OCI-M2 (cell line): Measurements from ENCODE around the gene KMO.

ENCODE experiments used
- DNase-seq: peaks from one replicate; lab custom pipeline; 2025; ENCODE audit not compliant: unreplicated experiment; lab: John Stamatoyannopoulos, UW

The KMO gene

GRCh38 chr1:241532162-241532531 is at the start of gene KMO:
Gene KMO, plus strand, starts transcription at chr1:241532378. Its CDS starts 67 bp downstream, at chr1:241532445.
- DNase-seq = no peak

GRCh38 chr1:241482761-241483250 is 49.4 kb upstream of the KMO start:
- DNase-seq = no peak

GRCh38 chr1:241485145-241485544 is 47.0 kb upstream of the KMO start:
- DNase-seq = no peak

GRCh38 chr1:241485554-241485992 is 46.6 kb upstream of the KMO start:
- DNase-seq = peak; percentile 8

DNA sequence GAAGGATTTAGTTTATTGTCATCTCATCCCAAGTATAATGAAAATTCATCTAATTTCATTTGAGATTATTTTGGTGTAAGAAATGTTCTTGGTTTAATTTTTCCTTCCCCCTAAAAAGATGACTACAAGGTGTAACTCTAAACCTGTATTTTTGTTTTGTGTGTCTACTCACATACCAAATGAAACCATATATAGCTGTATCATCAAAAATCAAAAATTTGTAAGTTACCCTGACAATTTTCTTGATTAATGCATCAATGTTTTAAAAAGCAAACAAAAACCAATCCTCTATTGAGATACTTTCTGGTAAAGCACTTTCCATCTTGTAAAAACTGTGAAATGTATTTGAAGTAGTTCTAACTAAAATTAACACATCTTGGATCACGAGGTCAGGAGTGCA is 43.4 kb upstream of the KMO start:
- no peak for DNase-seq

- DNase-seq = no peak
Observed at GRCh38 chr1:241495741-241496140, 36.4 kb upstream of the KMO start.

DNA sequence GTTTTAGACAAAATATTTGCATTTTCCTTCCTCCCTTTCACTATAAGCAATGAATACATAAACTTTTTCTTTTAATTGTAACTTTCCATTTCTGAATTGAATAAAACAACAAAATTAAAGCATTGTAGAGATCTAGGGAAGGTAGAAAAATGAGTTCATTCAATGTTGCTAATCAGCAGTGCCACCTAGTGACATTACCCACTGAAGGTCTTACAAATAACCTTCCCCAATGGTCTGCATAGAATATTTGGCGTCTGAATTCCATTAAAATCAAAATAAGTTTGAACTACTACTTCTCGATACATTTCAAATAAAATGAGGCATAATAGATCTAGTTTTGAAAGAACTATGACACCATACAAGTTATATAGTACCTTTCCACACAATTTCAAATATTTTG is 32.3 kb upstream of the KMO start:
- DNase-seq = no peak

DNA sequence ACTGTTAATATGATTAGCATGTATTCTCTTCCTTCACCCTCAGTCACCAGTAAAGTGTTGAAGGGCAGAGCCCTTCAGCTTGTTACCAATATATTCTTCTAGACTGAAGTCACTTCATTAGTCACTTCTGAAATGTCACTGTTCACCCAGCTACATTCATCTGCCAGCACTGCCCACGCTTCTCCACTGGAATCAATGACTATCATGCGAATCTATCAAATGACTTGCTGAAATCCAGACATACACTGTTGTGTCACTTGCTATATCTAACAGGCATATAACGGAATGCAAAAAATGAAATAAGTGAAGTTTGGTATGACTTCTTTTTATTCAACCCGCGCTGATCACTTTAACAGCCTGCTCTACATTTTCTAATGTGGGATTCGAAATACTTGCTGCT is 28.7 kb upstream of the KMO start:
- no peak for DNase-seq

- DNase-seq = no peak
Observed at GRCh38 chr1:241507189-241507863, 24.9 kb upstream of the KMO start.

DNA sequence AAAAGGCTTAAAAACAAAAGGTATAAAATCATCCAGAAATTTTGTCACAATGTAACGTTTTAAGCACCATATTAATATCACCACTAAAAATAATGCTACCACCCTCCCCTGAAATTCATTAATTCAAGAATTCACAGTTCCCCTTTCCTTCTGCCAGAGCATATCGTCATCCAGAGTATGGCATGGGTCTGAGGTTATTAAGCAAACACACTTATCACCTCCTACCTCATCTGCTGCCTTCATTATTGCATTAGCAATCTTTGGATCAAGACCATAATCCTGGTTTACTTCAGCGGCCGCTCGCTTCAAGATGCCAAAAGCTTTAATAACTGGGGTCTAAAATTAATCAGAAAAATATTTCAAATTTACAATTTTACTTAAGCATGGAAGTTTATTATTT is 18.8 kb upstream of the KMO start:
- no peak for DNase-seq

DNA sequence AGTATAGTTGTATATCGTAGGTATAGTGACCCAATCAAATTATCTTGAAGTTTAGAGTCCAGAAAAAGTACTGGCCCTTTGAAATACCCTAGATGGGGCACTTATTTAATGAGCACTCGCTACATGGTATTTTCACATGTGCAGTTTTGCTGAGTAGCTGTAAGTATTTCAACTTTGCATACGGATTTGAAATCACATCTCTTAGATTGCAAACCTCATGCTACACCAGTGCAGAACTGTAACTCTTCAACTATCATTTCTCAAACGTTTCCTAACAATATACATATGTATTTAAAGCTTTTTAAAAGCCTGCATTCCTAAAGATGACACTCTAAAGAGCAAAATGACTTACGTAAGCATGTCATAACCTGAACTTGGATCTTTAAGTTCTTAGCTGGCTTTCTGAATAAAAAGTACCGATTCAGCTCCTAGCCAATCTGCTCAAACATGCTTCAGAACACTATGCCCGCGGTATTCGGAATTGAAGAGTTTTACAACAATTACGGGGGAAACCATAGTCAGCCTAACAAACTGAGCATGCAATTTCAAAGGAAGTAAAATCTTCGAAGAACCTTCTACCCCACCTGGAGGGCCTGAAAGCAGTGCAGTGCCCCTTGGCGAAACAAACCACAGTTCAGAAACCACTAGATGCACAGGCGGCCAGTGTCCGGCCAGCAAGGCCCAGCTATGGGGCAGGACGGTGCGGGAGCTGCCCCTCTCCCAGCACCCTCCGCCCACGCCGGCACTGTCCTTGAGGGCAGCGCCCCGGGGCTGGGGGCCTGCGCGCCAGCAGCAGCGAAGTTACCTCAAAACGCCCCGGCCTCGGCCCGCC is 13.5 kb upstream of the KMO start:
- DNase-seq = no peak

DNA sequence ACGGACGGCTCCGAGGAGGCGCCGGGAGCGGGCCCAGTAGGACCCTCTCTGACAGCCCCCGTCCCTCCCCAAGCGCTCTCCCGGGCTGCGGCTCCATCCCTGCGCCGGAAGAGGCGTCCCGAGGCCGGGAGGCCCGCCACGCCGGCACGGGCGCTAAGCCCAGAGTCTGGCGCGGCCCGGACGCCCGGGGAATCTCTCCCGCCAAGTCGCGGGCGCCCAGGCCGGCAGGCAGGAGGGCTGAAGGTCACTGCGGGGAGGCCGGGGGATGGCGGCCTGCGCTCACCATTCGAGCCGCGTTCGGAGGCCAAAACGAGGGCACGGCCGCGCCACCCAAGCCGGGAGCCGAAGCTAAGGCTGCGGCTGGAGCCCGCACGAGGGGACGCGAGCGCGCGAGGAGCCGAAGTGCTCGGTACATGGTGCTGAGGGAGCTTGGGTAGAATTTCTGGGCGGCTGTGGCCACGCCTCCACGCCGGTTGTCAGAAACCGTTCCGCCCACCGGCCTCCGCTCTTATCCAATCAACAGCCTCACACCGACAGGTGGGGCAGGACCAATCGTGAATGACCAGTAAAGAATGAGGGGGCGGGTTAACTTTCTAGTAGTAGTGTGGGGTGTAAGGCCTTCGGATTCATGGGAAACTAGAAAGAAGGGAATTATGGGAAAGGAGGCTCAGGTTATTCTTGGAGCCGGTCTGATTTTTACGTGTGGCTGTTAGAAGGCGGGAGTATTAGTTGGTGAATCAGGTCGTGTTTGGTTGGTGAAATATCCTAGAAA is 12.7 kb upstream of the KMO start, which contains the start of gene FH:
TSS of gene FH (minus strand) at position 448 of the 772 bp plus-strand sequence. CDS start at position 415, 33 bp downstream.
- peak; percentile 74 for DNase-seq

GRCh38 chr1:241520080-241520465 is 12.1 kb upstream of the KMO start:
- no peak for DNase-seq

GRCh38 chr1:241521718-241522117 is 10.5 kb upstream of the KMO start:
- DNase-seq = no peak

GRCh38 chr1:241525026-241525425 is 7.2 kb upstream of the KMO start:
- no peak for DNase-seq

GRCh38 chr1:241527146-241527545 is 5.0 kb upstream of the KMO start:
- DNase-seq = no peak

DNA sequence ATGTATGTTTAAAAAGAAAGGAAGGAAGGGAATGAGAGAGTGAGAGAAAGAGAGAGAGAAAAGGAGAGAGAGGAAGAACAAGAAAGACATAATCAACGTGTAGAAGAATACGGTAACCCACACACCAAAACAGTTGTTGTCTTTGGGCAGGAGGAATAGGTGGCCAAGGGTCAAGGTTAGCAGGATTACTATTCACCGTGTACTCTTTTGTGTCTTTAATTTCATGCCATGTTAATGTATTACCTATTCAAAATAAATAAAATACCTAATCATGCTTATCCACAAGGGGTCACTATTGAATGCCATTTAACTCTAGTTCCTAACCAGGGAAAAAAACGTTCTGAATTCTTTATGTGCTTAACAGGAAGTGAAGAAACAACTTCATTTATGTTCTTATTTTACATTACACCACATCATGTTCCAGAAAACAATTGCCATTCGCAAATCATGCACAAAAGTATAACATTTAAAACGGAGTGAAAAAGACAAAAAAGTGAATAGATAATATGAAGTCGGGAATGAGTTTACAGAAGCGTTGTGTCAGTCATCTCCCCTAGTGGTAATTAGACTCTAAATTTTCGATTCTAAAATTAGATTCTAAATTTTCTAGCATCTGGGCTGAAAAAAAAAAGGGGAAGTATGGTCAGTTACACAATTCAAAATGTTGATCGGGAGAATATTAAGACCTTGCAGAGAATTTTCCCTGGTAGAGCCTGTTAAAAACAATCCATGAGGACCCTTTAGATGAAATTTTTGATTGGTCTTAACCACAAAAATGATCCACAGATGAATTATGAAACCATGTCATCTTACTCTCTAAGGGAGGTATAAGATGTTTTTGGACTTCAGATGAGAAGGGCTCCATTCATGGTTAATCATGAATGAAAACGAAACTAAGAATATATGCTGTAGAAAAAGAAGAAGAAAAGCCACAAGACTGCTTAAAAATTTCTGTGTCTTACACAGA is 700 bp upstream of the KMO start:
- DNase-seq = peak; percentile 56

DNA sequence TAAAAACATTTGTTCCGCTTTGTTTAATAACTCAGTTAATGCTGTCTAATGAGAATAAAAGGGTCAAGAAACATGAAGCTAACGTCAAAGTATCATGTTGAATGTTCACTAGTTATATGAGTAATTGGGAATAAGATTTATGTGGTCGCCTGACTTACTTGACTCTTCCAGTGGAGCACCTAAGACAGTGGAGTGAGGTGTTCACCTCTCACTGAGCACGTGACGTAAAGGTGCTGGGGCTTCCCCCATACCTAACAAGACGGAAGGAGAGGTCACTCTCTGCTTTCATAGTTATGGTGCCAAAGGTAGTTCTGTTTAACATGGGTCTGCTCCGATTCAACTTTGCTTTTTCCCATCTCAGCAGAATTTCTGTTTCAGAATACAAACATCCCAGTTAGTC is 686 bp downstream of the KMO start:
- no peak for DNase-seq

DNA sequence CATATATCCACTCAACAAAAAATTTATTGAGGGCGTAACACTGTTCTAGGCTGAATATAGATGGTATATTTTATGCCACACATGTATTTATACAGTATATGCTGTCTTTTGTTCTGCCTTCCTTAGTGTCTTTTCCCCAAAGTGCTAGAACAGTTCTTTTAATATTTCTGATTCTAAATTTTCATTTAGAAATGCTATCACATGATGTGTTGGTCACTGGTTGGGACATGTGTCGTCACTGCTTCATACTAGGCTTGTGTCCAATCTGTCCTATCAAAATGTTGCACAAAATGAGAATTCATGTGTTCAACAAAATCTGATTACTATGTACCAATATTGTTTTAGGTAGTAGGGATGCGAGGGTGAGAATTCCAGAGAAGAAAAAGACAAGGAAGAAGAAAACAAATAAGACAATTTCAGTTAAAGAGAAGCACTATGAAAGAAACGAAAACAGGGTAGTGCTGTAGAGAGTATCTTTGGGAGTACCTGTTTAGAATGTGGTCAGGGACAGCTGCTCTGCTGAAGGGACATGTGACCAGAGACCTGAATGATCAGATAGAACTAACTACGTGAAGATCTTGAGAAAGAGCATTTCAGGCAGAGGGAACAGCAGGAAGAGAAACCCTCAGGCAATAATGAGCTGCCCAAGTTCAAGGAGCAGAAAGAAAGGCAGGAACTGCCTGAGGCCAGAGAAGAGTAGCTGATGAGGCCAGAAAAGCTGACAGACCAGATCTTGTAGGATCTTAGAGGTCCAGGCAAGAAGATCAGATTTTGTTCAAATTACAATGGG is 1.3 kb downstream of the KMO start:
- DNase-seq = no peak

- no peak for DNase-seq
Observed at GRCh38 chr1:241536304-241536703, 4.1 kb downstream of the KMO start.
